HepG2 (cell line): ENCODE results near the gene GGT1. TPM values are rescaled to one million over a fixed set of nuclear protein-coding genes. Genes with fewer than 3 reads are reported as not detected.

Source experiments
- GATA4 ChIP-seq: sonication (generic); IDR thresholded peaks from 2 replicates; pipeline ENCODE4 v1.6.1; 2016; ENCODE audit warnings: antibody characterized with exemption, low read depth, borderline replicate concordance
- NFAT5 ChIP-seq: sonication (generic); formaldehyde crosslinking; IDR thresholded peaks from 2 replicates; pipeline ENCODE4 v1.4.0; 2020; ENCODE audit warnings: missing genetic modification reagents
- PHF21A ChIP-seq: sonication (generic); formaldehyde crosslinking; IDR thresholded peaks from 2 replicates; pipeline ENCODE4 v1.5.0; 2020; ENCODE audit warnings: mild to moderate bottlenecking, missing genetic modification reagents
- SMAD3 ChIP-seq: sonication (generic); formaldehyde crosslinking; IDR thresholded peaks from 2 replicates; pipeline ENCODE4 v1.4.0; 2020; ENCODE audit warnings: missing genetic modification reagents
- SP5 ChIP-seq: IDR thresholded peaks from 2 replicates; pipeline ENCODE4 v1.6.1; 2016; ENCODE audit warnings: low read depth, borderline replicate concordance
- TEAD3 ChIP-seq: optimal IDR thresholded peaks from 2 replicates; pipeline ENCODE3; 2016; ENCODE audit warnings: borderline replicate concordance
- THAP7 ChIP-seq: sonication (generic); formaldehyde crosslinking; IDR thresholded peaks from 2 replicates; pipeline ENCODE4 v1.8.1; 2023; ENCODE audit warnings: mild to moderate bottlenecking, missing genetic modification reagents
- XRCC5 ChIP-seq: fragments of 200-400 bp; formaldehyde crosslinking; optimal IDR thresholded peaks from 2 replicates; pipeline ENCODE3; 2017; ENCODE audit warnings: mild to moderate bottlenecking, low read length
- ZNF253 ChIP-seq: sonication (generic); formaldehyde crosslinking; IDR thresholded peaks from 2 replicates; pipeline ENCODE4 v1.8.0; 2022; ENCODE audit warnings: mild to moderate bottlenecking, missing genetic modification reagents, borderline replicate concordance
- ZNF570 ChIP-seq: sonication (generic); formaldehyde crosslinking; IDR thresholded peaks from 2 replicates; pipeline ENCODE4 v1.4.0; 2020; ENCODE audit warnings: mild to moderate bottlenecking, missing genetic modification reagents, borderline replicate concordance
- ZNF777 ChIP-seq: sonication (generic); formaldehyde crosslinking; IDR thresholded peaks from 2 replicates; pipeline ENCODE4 v1.4.0; 2020; ENCODE audit warnings: missing genetic modification reagents
- polyA plus RNA-seq, 8 experiments: library from polyadenylated mRNA; depleted of rRNA in 3 of 8; stranded (reverse) in 7 of 8; unstranded in 1 of 8; fragments of >200 nt; fragmentation: Illumina TruSeq in 4 of 8; extraction: Trizol in 4 of 8; gene quantifications; 2 replicates each; pipeline versions ENCODE4 v1.2.1 to v1.2.3, GENCODE V29; 2011 to 2016; ENCODE audit warnings: low read depth in 4 of 8, missing spikeins in 1 of 8, mixed read lengths in 1 of 8; ENCODE audit not compliant: insufficient read depth in 1 of 8
- total RNA-seq, 5 experiments: library from RNA; depleted of rRNA; stranded (reverse); fragments of >200 nt; fragmentation: Illumina TruSeq; extraction: Trizol; gene quantifications; 2 replicates each; pipeline ENCODE4 v1.2.3, GENCODE V29; 2016; ENCODE audit warnings: low read depth in 1 of 5
- TF ChIP-seq, protein P1 (sequence below): sonication (generic); formaldehyde crosslinking; IDR thresholded peaks from 2 replicates; pipeline ENCODE4 v1.4.0; 2020; ENCODE audit warnings: missing genetic modification reagents, borderline replicate concordance
- TF ChIP-seq, protein P2 (sequence below): sonication (generic); formaldehyde crosslinking; IDR thresholded peaks from 2 replicates; pipeline ENCODE4 v1.4.0; 2020; ENCODE audit warnings: low read depth, mild to moderate bottlenecking, missing genetic modification reagents
- TF ChIP-seq, protein P3 (sequence below): sonication (generic); formaldehyde crosslinking; IDR thresholded peaks from 2 replicates; pipeline ENCODE4 v1.5.1; 2020; ENCODE audit warnings: missing genetic modification reagents, mild to moderate bottlenecking, borderline replicate concordance
- TF ChIP-seq, protein P4 (sequence below): sonication (generic); formaldehyde crosslinking; IDR thresholded peaks from 2 replicates; pipeline ENCODE4 v1.4.0; 2020; ENCODE audit warnings: missing genetic modification reagents
- TF ChIP-seq, protein P5 (sequence below): sonication (generic); formaldehyde crosslinking; conservative IDR thresholded peaks from 2 replicates; pipeline ENCODE4 v1.8.0; 2022; ENCODE audit warnings: missing genetic modification reagents

The GGT1 gene
- total and polyA plus RNA-seq, 2 of the 13 experiments (the other 11 are each of a cell fraction or from before 2014, with no cell fraction given) = 29.9 to 103 TPM

DNA sequence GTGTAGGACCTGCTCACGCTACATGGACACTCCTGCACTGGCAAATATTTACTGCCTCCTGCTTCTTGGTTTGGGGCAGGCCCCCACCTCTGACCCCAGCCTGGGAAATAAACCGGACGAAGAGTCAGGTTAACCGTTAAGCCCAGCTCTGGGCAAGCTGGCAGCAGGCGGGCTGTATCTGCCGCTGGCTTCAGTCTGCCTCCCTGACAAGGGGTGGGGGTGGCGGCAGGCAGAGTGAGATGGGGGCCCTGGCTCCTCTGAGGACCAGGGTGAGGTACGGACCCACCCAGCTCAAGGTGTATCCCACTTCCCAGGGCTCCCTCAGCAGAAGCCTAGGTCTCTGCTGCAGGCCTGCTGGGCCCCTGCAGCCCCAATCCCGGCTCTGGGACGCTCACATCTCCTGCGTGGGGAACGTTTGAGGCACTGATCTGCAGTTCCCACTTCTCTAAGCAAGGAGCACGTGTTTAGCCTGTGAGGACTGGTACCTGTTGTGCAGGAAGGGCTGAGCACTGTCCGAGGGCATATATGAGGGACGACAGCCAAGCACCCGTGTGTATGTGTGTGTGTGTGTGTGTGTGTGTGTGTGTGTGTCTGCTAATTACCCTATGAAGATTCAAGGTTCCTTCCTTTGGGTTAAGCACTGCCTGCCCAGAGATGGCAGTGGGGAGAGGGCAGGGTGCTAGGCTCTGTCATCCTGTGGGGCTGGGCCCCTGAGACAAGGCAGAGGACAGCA, 9.0 kb upstream of the GGT1 start (continued):
- TF ChIP-seq ZNF777 (no peak), GATA4 (no peak), NFAT5 (CRISPR knock-in tag) (0 out of 2 replicates have a peak, but pooled peaks have one; percentile 19), TEAD3 (CRISPR knock-in tag) (peak; percentile 50), XRCC5 (no peak), ZNF253 (CRISPR knock-in tag) (no peak), ZNF570 (no peak), PHF21A (peak; percentile 98), SMAD3 (CRISPR knock-in tag) (peak; percentile 53; the same call in 1 of the 2 replicates), THAP7 (CRISPR knock-in tag) (no peak), SP5 (CRISPR knock-in tag) (peak; percentile 52)
- TF ChIP-seq, protein P1, sequence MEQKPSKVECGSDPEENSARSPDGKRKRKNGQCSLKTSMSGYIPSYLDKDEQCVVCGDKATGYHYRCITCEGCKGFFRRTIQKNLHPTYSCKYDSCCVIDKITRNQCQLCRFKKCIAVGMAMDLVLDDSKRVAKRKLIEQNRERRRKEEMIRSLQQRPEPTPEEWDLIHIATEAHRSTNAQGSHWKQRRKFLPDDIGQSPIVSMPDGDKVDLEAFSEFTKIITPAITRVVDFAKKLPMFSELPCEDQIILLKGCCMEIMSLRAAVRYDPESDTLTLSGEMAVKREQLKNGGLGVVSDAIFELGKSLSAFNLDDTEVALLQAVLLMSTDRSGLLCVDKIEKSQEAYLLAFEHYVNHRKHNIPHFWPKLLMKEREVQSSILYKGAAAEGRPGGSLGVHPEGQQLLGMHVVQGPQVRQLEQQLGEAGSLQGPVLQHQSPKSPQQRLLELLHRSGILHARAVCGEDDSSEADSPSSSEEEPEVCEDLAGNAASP (CRISPR knock-in tag) = no peak
- TF ChIP-seq, protein P2, sequence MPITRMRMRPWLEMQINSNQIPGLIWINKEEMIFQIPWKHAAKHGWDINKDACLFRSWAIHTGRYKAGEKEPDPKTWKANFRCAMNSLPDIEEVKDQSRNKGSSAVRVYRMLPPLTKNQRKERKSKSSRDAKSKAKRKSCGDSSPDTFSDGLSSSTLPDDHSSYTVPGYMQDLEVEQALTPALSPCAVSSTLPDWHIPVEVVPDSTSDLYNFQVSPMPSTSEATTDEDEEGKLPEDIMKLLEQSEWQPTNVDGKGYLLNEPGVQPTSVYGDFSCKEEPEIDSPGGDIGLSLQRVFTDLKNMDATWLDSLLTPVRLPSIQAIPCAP (CRISPR knock-in tag) = no peak
- TF ChIP-seq, protein P3, sequence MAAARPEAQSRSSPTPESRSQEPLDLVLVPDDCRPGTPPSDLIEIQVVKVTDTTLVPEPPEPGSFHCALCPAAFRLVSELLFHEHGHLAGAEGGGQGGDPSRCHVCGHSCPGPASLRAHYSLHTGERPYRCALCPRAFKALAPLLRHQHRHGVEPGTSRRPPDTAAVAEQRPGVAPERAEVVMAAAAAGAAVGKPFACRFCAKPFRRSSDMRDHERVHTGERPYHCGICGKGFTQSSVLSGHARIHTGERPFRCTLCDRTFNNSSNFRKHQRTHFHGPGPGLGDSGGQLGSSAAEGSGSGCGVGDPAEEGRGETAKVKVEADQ (CRISPR knock-in tag) = no peak
- TF ChIP-seq, protein P4, sequence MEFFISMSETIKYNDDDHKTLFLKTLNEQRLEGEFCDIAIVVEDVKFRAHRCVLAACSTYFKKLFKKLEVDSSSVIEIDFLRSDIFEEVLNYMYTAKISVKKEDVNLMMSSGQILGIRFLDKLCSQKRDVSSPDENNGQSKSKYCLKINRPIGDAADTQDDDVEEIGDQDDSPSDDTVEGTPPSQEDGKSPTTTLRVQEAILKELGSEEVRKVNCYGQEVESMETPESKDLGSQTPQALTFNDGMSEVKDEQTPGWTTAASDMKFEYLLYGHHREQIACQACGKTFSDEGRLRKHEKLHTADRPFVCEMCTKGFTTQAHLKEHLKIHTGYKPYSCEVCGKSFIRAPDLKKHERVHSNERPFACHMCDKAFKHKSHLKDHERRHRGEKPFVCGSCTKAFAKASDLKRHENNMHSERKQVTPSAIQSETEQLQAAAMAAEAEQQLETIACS (CRISPR knock-in tag) = no peak
- TF ChIP-seq, protein P5, sequence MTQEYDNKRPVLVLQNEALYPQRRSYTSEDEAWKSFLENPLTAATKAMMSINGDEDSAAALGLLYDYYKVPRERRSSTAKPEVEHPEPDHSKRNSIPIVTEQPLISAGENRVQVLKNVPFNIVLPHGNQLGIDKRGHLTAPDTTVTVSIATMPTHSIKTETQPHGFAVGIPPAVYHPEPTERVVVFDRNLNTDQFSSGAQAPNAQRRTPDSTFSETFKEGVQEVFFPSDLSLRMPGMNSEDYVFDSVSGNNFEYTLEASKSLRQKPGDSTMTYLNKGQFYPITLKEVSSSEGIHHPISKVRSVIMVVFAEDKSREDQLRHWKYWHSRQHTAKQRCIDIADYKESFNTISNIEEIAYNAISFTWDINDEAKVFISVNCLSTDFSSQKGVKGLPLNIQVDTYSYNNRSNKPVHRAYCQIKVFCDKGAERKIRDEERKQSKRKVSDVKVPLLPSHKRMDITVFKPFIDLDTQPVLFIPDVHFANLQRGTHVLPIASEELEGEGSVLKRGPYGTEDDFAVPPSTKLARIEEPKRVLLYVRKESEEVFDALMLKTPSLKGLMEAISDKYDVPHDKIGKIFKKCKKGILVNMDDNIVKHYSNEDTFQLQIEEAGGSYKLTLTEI (CRISPR knock-in tag) = no peak
